Suprapubic skin (tissue), 4 donors: ENCODE data around the gene RIC8A. TPM values are rescaled to one million over a fixed set of nuclear protein-coding genes. Genes with fewer than 3 reads are reported as not detected.

Source experiments
- DNase-seq, 2 donors: peaks; one replicate each; pipeline ENCODE4 v3.0.0-alpha.2; 2019; ENCODE audit warnings: low spot score in 2 of 2
- H3K27ac ChIP-seq: fragments of 200-600 bp; sonication (generic); one replicate; pipeline ENCODE4 v1.5.1; 2019
- H3K27me3 ChIP-seq: fragments of 200-600 bp; sonication (generic); one replicate; pipeline ENCODE4 v1.5.1; 2019
- H3K36me3 ChIP-seq: fragments of 200-600 bp; sonication (generic); one replicate; pipeline ENCODE4 v1.5.1; 2019
- H3K4me1 ChIP-seq: fragments of 200-600 bp; sonication (generic); one replicate; pipeline ENCODE4 v1.5.1; 2019
- H3K4me3 ChIP-seq: fragments of 200-600 bp; sonication (generic); one replicate; pipeline ENCODE4 v1.5.1; 2019; ENCODE audit warnings: mild to moderate bottlenecking
- H3K9me3 ChIP-seq: fragments of 200-600 bp; sonication (generic); one replicate; pipeline ENCODE4 v1.5.1; 2019
- CTCF ChIP-seq, 2 donors: fragments of 200-600 bp in 1 of 2; fragments of 450-650 bp in 1 of 2; sonication (generic) in 1 of 2; IDR thresholded peaks; one replicate each; pipeline ENCODE4 v1.5.1; 2016 to 2019; ENCODE audit warnings: antibody characterized with exemption in 2 of 2, mild to moderate bottlenecking in 1 of 2, moderate library complexity in 1 of 2
- EP300 ChIP-seq: sonication (generic); formaldehyde crosslinking; IDR thresholded peaks from one replicate; pipeline ENCODE4 v1.6.1; 2017; ENCODE audit warnings: antibody characterized with exemption
- POLR2A ChIP-seq, 2 donors: fragments of 450-650 bp; IDR thresholded peaks; one replicate each; pipeline ENCODE4 v1.6.1; 2017; ENCODE audit warnings: antibody characterized with exemption in 2 of 2, mild to moderate bottlenecking in 2 of 2, moderate library complexity in 2 of 2
- POLR2AphosphoS5 ChIP-seq, 3 donors: sonication (generic); formaldehyde crosslinking; IDR thresholded peaks; one replicate each; pipeline ENCODE4 v1.6.1; 2017; ENCODE audit warnings: antibody characterized with exemption in 3 of 3
- WGBS: methylation state at CpG from one replicate; pipeline ENCODE4 v1.1.5; 2018; 5-methylcytosine and 5-hydroxymethylcytosine counted together
- total RNA-seq, 4 donors: library from RNA; depleted of rRNA; stranded (reverse); fragments of >200 nt; gene quantifications; one replicate each; pipeline ENCODE4 v1.1.0, GENCODE V29; 2016

The RIC8A gene
- total RNA-seq, 4 donors from 2014 or later = 62.4 to 90.1 (median 80.9) TPM

- Histone ChIP-seq H3K4me3 (no peak overlapping the region), H3K27me3 (no peaks in the 10 kb centered on the region), H3K36me3 (peaks cover 71% of the 10 kb centered on the region), H3K27ac (no peak overlapping the region), H3K4me1 (no peaks in the 10 kb centered on the region), H3K9me3 (no peaks in the 10 kb centered on the region)
- TF ChIP-seq POLR2A (IDR thresholded peaks at IDR 0.05) = no peak
- TF ChIP-seq POLR2AphosphoS5 (IDR thresholded peaks at IDR 0.05) = no peak
- no peak for TF ChIP-seq CTCF (IDR thresholded peaks at IDR 0.05)
- TF ChIP-seq EP300 = no peak
- WGBS = 83% methylated on average over 10 of the region's 10 CpGs
- DNase-seq = no peak
Measured at GRCh38 chr11:251550-251949, 44.0 kb downstream of the RIC8A start.

GRCh38 chr11:252666-253065 lies 45.2 kb downstream of the RIC8A start:
- 89% methylated on average over 8 of the region's 8 CpGs for WGBS
- TF ChIP-seq EP300 = no peak
- TF ChIP-seq CTCF (IDR thresholded peaks at IDR 0.05) = no peak
- TF ChIP-seq POLR2AphosphoS5 (IDR thresholded peaks at IDR 0.05) = no peak
- no peak for TF ChIP-seq POLR2A (IDR thresholded peaks at IDR 0.05)
- Histone ChIP-seq H3K36me3 (peaks cover 59% of the 10 kb centered on the region), H3K9me3 (no peaks in the 10 kb centered on the region), H3K4me3 (no peak overlapping the region), H3K4me1 (no peaks in the 10 kb centered on the region), H3K27ac (no peak overlapping the region), H3K27me3 (no peaks in the 10 kb centered on the region)
- no peak for DNase-seq

GRCh38 chr11:253160-253885 lies 45.8 kb downstream of the RIC8A start:
- DNase-seq = no peak
- WGBS = 79% methylated on average over 11 of the region's 13 CpGs
- no peaks in the 10 kb centered on the region for H3K4me1 ChIP-seq

GRCh38 chr11:253886-254270 lies 46.4 kb downstream of the RIC8A start:
- 83% methylated on average over 5 of the region's 5 CpGs for WGBS
- H3K4me3 ChIP-seq = no peak overlapping the region
- peaks cover 47% of the 10 kb centered on the region for H3K36me3 ChIP-seq
- no peaks in the 10 kb centered on the region for H3K27me3 ChIP-seq
- DNase-seq = no peak
- no peak overlapping the region for H3K27ac ChIP-seq
- no peaks in the 10 kb centered on the region for H3K4me1 ChIP-seq
- no peaks in the 10 kb centered on the region for H3K9me3 ChIP-seq
- TF ChIP-seq CTCF (IDR thresholded peaks at IDR 0.05) (no peak), POLR2AphosphoS5 (IDR thresholded peaks at IDR 0.05) (no peak), POLR2A (IDR thresholded peaks at IDR 0.05) (no peak), EP300 (no peak)

More at GRCh38 chr11:253160-253885, 45.8 kb downstream of the RIC8A start:
- Histone ChIP-seq H3K27me3 (no peaks in the 10 kb centered on the region), H3K9me3 (no peaks in the 10 kb centered on the region), H3K36me3 (peaks cover 53% of the 10 kb centered on the region), H3K4me3 (no peak overlapping the region), H3K27ac (no peak overlapping the region)
- TF ChIP-seq CTCF (IDR thresholded peaks at IDR 0.05) (no peak), EP300 (no peak), POLR2AphosphoS5 (IDR thresholded peaks at IDR 0.05) (no peak), POLR2A (IDR thresholded peaks at IDR 0.05) (no peak)

GRCh38 chr11:255176-255575 lies 47.7 kb downstream of the RIC8A start:
- H3K27ac ChIP-seq = no peak overlapping the region
- DNase-seq = no peak
- H3K36me3 ChIP-seq = peaks cover 36% of the 10 kb centered on the region
- TF ChIP-seq EP300 (no peak), POLR2A (IDR thresholded peaks at IDR 0.05) (no peak), POLR2AphosphoS5 (IDR thresholded peaks at IDR 0.05) (no peak), CTCF (IDR thresholded peaks at IDR 0.05) (no peak)
- H3K4me3 ChIP-seq = no peak overlapping the region
- WGBS = 55% methylated on average over 3 of the region's 3 CpGs
- no peaks in the 10 kb centered on the region for H3K4me1 ChIP-seq
- no peaks in the 10 kb centered on the region for H3K9me3 ChIP-seq
- no peaks in the 10 kb centered on the region for H3K27me3 ChIP-seq
